T47D (cell line): Measurements from ENCODE around the gene TXNRD3.
A peak's percentile ranks its signal among the peaks of the same experiment; 100 is the strongest.

Source experiments
- DNase-seq, 2 experiments: peaks; one replicate each; pipeline versions ENCODE4 v3.0.0 to v3.0.0-alpha.2; 2011 to 2012; ENCODE audit warnings: low read depth in 1 of 2, low spot score in 1 of 2
- JUND ChIP-seq: IDR thresholded peaks from 2 replicates; pipeline ENCODE4 v1.6.1; 2012; ENCODE audit warnings: low read depth
- in situ Hi-C: cut with HindIII; loops from 2 replicates; pipeline ENCODE4 v1.10.0; 2016; ENCODE audit warnings: low sequenced_read_pairs, low pct_unique_long_range_greater_than_20kb

TXNRD3 gene

GRCh38 chr3:126666658-126667528 lies 12.0 kb upstream of the TXNRD3 start:
- no peak for DNase-seq
- TF ChIP-seq JUND = no peak
- in situ Hi-C loops = no loop called here

GRCh38 chr3:126665959-126666657 lies 11.2 kb upstream of the TXNRD3 start:
- TF ChIP-seq JUND = no peak
- in situ Hi-C loops = no loop called here

GRCh38 chr3:126665221-126665936 lies 10.5 kb upstream of the TXNRD3 start:
- in situ Hi-C loops = no loop called here
- DNase-seq = no peak
- no peak for TF ChIP-seq JUND

More at GRCh38 chr3:126665959-126666657, 11.2 kb upstream of the TXNRD3 start:
- no peak for DNase-seq

- no peak for TF ChIP-seq JUND
- peak in 1 of 2 experiments; percentile 18 for DNase-seq
- in situ Hi-C loops = no loop called here
Observed at GRCh38 chr3:126664591-126665214, 9.8 kb upstream of the TXNRD3 start.

GRCh38 chr3:126663750-126664149 lies 8.8 kb upstream of the TXNRD3 start:
- no peak for TF ChIP-seq JUND
- no peak for DNase-seq
- in situ Hi-C loops = no loop called here

GRCh38 chr3:126663257-126663656 lies 8.3 kb upstream of the TXNRD3 start:
- in situ Hi-C loops = no loop called here
- no peak for TF ChIP-seq JUND
- no peak for DNase-seq

- DNase-seq = no peak
- in situ Hi-C loops = no loop called here
- no peak for TF ChIP-seq JUND
Observed at GRCh38 chr3:126661532-126662364, 6.8 kb upstream of the TXNRD3 start.

GRCh38 chr3:126659915-126660886 lies 5.3 kb upstream of the TXNRD3 start:
- no peak for TF ChIP-seq JUND
- DNase-seq = peak; percentile 46 to 71
- in situ Hi-C loops = no loop called here

GRCh38 chr3:126658584-126658983 lies 3.7 kb upstream of the TXNRD3 start:
- no peak for TF ChIP-seq JUND
- in situ Hi-C loops = no loop called here
- no peak for DNase-seq

- TF ChIP-seq JUND = no peak
- no peak for DNase-seq
- in situ Hi-C loops = no loop called here
Observed at GRCh38 chr3:126657901-126658300, 3.0 kb upstream of the TXNRD3 start.
